GM18507 (cell line): ENCODE measurements around the gene MYH11.
"Not testable (repeated sequence)": the region's sequence is repeated elsewhere in the genome, so short reads cannot be mapped to it uniquely, and the experiment has no call there.

Source experiments
- DNase-seq: peaks from one replicate; pipeline ENCODE4 v3.0.0; 2011; ENCODE audit warnings: low read depth; ENCODE audit not compliant: insufficient read length; ENCODE audit errors: extremely low spot score
- FAIRE-seq: peaks from 2 replicates; lab custom pipeline; 2011; peaks lifted over from hg19 to GRCh38; lab: Jason Lieb, UNC

The MYH11 gene

GRCh38 chr16:15820837-15821236, 36.0 kb downstream of the MYH11 start:
- DNase-seq (no peak), FAIRE-seq (no peak)

GRCh38 chr16:15819046-15819445, 37.8 kb downstream of the MYH11 start:
- FAIRE-seq (no peak), DNase-seq (no peak)

GRCh38 chr16:15817446-15817845, 39.4 kb downstream of the MYH11 start:
- FAIRE-seq (no peak), DNase-seq (no peak)

GRCh38 chr16:15816228-15816627, 40.6 kb downstream of the MYH11 start:
- no peak for FAIRE-seq

GRCh38 chr16:15812401-15812750, 44.5 kb downstream of the MYH11 start:
- not testable (repeated sequence) for FAIRE-seq, DNase-seq

More at GRCh38 chr16:15816228-15816627, 40.6 kb downstream of the MYH11 start:
- no peak for DNase-seq

- FAIRE-seq (no peak), DNase-seq (no peak)
These were observed 45.1 kb downstream of the MYH11 start for GRCh38 chr16:15811481-15812400.

GRCh38 chr16:15810949-15811348, 45.9 kb downstream of the MYH11 start:
- FAIRE-seq (no peak), DNase-seq (no peak)

- no peak for DNase-seq
- no peak for FAIRE-seq
These were observed 46.4 kb downstream of the MYH11 start for GRCh38 chr16:15810411-15810810.

- FAIRE-seq: not testable (repeated sequence)
These were observed 47.5 kb downstream of the MYH11 start for GRCh38 chr16:15809297-15809696.

GRCh38 chr16:15808071-15808470, 48.8 kb downstream of the MYH11 start:
- DNase-seq (no peak), FAIRE-seq (no peak)

More at GRCh38 chr16:15809297-15809696, 47.5 kb downstream of the MYH11 start:
- DNase-seq: not testable (repeated sequence)

- DNase-seq (no peak), FAIRE-seq (no peak)
These were observed 49.2 kb downstream of the MYH11 start for GRCh38 chr16:15807603-15808009.

GRCh38 chr16:15803618-15804017, 53.2 kb downstream of the MYH11 start:
- DNase-seq (no peak), FAIRE-seq (no peak)

GRCh38 chr16:15799851-15800495, 56.9 kb downstream of the MYH11 start:
- FAIRE-seq (no peak), DNase-seq (no peak)

GRCh38 chr16:15798671-15799070, 58.2 kb downstream of the MYH11 start:
- DNase-seq: no peak

GRCh38 chr16:15796885-15797284, 59.9 kb downstream of the MYH11 start:
- no peak for FAIRE-seq
- no peak for DNase-seq

More at GRCh38 chr16:15798671-15799070, 58.2 kb downstream of the MYH11 start:
- FAIRE-seq: no peak

GRCh38 chr16:15795615-15796014, 61.2 kb downstream of the MYH11 start:
- no peak for FAIRE-seq

GRCh38 chr16:15792563-15792971, 64.3 kb downstream of the MYH11 start:
- DNase-seq (no peak), FAIRE-seq (no peak)

More at GRCh38 chr16:15795615-15796014, 61.2 kb downstream of the MYH11 start:
- no peak for DNase-seq

- FAIRE-seq: no peak
These were observed 66.4 kb downstream of the MYH11 start for GRCh38 chr16:15790458-15790857.

GRCh38 chr16:15789816-15790215, 67.0 kb downstream of the MYH11 start:
- not testable (repeated sequence) for FAIRE-seq, DNase-seq

More at GRCh38 chr16:15790458-15790857, 66.4 kb downstream of the MYH11 start:
- no peak for DNase-seq

GRCh38 chr16:15788846-15789239, 68.0 kb downstream of the MYH11 start:
- no peak for DNase-seq
- no peak for FAIRE-seq
